22Rv1 (cell line): ENCODE data around the gene RGS6.

ENCODE experiments used
- H3K27ac ChIP-seq: fragments of 450-650 bp; 2 replicates; pipeline ENCODE4 v1.5.1; 2017
- ZFX ChIP-seq: fragments of 450-650 bp; IDR thresholded peaks from 2 replicates; pipeline ENCODE4 v1.6.1; 2017; ENCODE audit warnings: antibody characterized with exemption, borderline replicate concordance
- TF ChIP-seq, protein P1 (sequence below): fragments of 450-650 bp; IDR thresholded peaks from 2 replicates; pipeline ENCODE4 v1.5.1; 2017; ENCODE audit warnings: mild to moderate bottlenecking

RGS6 gene

DNA sequence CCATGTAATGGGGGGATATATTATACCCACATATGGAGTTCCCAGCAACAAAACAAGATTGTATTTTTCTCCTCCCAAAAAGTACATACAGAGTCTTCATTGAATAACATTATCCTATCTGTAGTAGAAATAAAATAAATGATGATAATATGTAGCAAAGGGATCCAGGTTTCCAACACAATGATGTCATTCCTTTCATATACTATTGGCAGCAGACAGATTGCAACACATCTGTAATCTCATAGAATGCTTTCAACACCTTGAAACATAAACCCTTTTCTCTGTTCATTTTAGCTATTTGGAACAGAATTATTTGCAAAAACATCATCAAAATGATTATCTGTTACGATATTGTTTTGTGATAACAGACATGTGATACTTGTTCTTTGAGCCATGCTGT lies 644.0 kb downstream of the RGS6 start:
- TF ChIP-seq, protein P1, sequence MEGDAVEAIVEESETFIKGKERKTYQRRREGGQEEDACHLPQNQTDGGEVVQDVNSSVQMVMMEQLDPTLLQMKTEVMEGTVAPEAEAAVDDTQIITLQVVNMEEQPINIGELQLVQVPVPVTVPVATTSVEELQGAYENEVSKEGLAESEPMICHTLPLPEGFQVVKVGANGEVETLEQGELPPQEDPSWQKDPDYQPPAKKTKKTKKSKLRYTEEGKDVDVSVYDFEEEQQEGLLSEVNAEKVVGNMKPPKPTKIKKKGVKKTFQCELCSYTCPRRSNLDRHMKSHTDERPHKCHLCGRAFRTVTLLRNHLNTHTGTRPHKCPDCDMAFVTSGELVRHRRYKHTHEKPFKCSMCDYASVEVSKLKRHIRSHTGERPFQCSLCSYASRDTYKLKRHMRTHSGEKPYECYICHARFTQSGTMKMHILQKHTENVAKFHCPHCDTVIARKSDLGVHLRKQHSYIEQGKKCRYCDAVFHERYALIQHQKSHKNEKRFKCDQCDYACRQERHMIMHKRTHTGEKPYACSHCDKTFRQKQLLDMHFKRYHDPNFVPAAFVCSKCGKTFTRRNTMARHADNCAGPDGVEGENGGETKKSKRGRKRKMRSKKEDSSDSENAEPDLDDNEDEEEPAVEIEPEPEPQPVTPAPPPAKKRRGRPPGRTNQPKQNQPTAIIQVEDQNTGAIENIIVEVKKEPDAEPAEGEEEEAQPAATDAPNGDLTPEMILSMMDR, result no peak
- no peak for TF ChIP-seq ZFX
- no peak overlapping the region for H3K27ac ChIP-seq

GRCh38 chr14:72577521-72577920 lies 645.3 kb downstream of the RGS6 start:
- no peak overlapping the region for H3K27ac ChIP-seq
- TF ChIP-seq, protein P1, result no peak
- no peak for TF ChIP-seq ZFX

GRCh38 chr14:72578514-72578913 lies 646.3 kb downstream of the RGS6 start:
- TF ChIP-seq, protein P1, result no peak
- TF ChIP-seq ZFX, result no peak

DNA sequence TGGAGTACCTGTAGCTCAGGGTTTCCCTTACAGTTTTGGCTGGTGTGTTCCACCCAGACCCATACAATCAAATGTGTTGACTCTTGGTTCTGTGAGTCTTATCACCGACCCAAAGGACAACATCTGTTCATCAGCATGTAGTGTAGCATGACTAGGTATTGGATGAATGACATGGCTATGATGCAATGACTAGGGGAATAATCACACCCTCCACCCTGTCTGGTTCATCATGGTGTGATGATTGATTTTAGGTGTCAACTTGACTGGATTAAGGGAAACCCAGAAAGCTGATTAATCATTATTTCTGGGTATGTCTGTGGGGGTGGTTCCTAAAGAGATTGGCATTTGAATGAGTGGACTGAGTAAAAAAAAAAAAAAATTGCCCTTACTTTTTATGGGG lies 650.4 kb downstream of the RGS6 start:
- no peak overlapping the region for H3K27ac ChIP-seq
- TF ChIP-seq, protein P1, result no peak
- TF ChIP-seq ZFX, result no peak

More at GRCh38 chr14:72578514-72578913, 646.3 kb downstream of the RGS6 start:
- H3K27ac ChIP-seq, result no peak overlapping the region

GRCh38 chr14:72583316-72584272 lies 651.4 kb downstream of the RGS6 start:
- no peak overlapping the region for H3K27ac ChIP-seq
- TF ChIP-seq, protein P1, result no peak
- TF ChIP-seq ZFX, result no peak

DNA sequence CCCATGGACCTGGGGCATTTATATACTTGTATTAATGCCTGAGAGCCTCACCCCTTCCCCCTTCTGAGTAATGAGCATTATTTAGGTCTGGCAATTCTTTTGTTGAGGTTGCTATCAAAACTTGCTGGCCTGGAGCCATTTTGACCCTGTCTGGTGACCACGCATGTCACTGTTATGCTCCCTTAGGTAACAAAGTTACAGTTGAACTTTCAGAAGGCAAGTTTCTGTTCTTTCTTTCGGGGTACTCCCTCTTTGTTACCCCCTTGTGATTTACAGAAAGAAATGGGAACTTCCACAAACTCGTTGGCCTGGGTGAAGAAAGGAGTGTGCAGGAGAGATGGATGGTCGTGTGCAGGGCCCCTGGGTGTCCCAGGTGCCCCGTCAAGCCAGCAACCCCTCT lies 656.3 kb downstream of the RGS6 start:
- TF ChIP-seq, protein P1, result no peak
- no peak for TF ChIP-seq ZFX
- H3K27ac ChIP-seq, result no peak overlapping the region

- no peak overlapping the region for H3K27ac ChIP-seq
- no peak for TF ChIP-seq ZFX
- TF ChIP-seq, protein P1, result no peak
Measured at GRCh38 chr14:72589652-72590051, 657.4 kb downstream of the RGS6 start.
